Endothelial cell of umbilical vein (primary cell): ENCODE data around the gene ARHGEF39.

Source experiments
- CTCF ChIP-seq, 2 donors: IDR thresholded peaks; 1 replicate in 1 of 2; 2 replicates in 1 of 2; pipeline ENCODE4 v1.5.1; 2011; ENCODE audit warnings: low read length in 2 of 2, mild to moderate bottlenecking in 2 of 2, moderate library complexity in 2 of 2, control low read depth in 1 of 2, inconsistent platforms in 1 of 2, low read depth in 1 of 2; ENCODE audit not compliant: insufficient read depth in 1 of 2; ENCODE audit errors: extremely low read depth in 1 of 2
- EZH2 ChIP-seq: IDR thresholded peaks from 2 replicates; pipeline ENCODE4 v1.6.1; 2012; ENCODE audit warnings: borderline replicate concordance, low read depth, mild to moderate bottlenecking, moderate library complexity, low read length, inconsistent platforms; ENCODE audit not compliant: severe bottlenecking
- FOS ChIP-seq: IDR thresholded peaks from 2 replicates; pipeline ENCODE4 v1.6.1; 2011; ENCODE audit warnings: mild to moderate bottlenecking, low read length, moderate library complexity, borderline replicate concordance; ENCODE audit not compliant: insufficient read depth
- GATA2 ChIP-seq: IDR thresholded peaks from 2 replicates; pipeline ENCODE4 v1.7.0; 2011; ENCODE audit warnings: low read depth, mild to moderate bottlenecking, moderate library complexity, mixed read lengths, low read length; ENCODE audit not compliant: insufficient read length, insufficient read depth
- JUN ChIP-seq: IDR thresholded peaks from 2 replicates; pipeline ENCODE4 v1.6.1; 2011; ENCODE audit warnings: borderline replicate concordance, low read depth; ENCODE audit not compliant: insufficient read length, insufficient read depth
- MAX ChIP-seq: IDR thresholded peaks from 2 replicates; pipeline ENCODE4 v1.6.1; 2011; ENCODE audit not compliant: insufficient read depth, insufficient read length
- MYC ChIP-seq: IDR thresholded peaks from one replicate; pipeline ENCODE4 v1.6.1; 2011; ENCODE audit warnings: mild to moderate bottlenecking, low read depth, low read length
- POLR2A ChIP-seq: IDR thresholded peaks from 2 replicates; pipeline ENCODE4 v1.6.1; 2012; ENCODE audit warnings: low read depth, mild to moderate bottlenecking, control low read depth, low read length
- POLR2AphosphoS5 ChIP-seq: IDR thresholded peaks from 2 replicates; pipeline ENCODE4 v1.6.1; 2012; ENCODE audit warnings: low read depth, mild to moderate bottlenecking, control low read depth, low read length, moderate library complexity; ENCODE audit not compliant: insufficient read depth

GRCh38 chr9:35612843-35613242 lies 52.2 kb downstream of the ARHGEF39 start:
- TF ChIP-seq EZH2 (no peak), POLR2A (no peak), CTCF (IDR thresholded peaks at IDR 0.05; ENCODE audit: extremely low read depth in 1 of 2, insufficient read depth in 1 of 2, low read depth in 1 of 2, low read length in 2 of 2) (no peak), JUN (no peak), POLR2AphosphoS5 (no peak), MYC (no peak), MAX (no peak), FOS (no peak), GATA2 (no peak)
